Measurements from ENCODE around the gene MTR.
"Not testable (repeated sequence)": the region's sequence is repeated elsewhere in the genome, so short reads cannot be mapped to it uniquely, and the experiment has no call there.

MTR gene

GRCh38 chr1:236834876-236835275, 39.8 kb downstream of the MTR start:
- no peak for DNase-seq

GRCh38 chr1:236835491-236835890, 40.4 kb downstream of the MTR start:
- DNase-seq = no peak

- DNase-seq = no peak
Observed at GRCh38 chr1:236836157-236836556, 41.1 kb downstream of the MTR start.

- no peak for DNase-seq
Observed at GRCh38 chr1:236837115-236837514, 42.0 kb downstream of the MTR start.

GRCh38 chr1:236837897-236838296, 42.8 kb downstream of the MTR start:
- no peak for DNase-seq

GRCh38 chr1:236841341-236841740, 46.2 kb downstream of the MTR start:
- DNase-seq = no peak

GRCh38 chr1:236844499-236845271, 49.6 kb downstream of the MTR start:
- DNase-seq = peak; percentile 53

GRCh38 chr1:236845830-236846229, 50.7 kb downstream of the MTR start:
- DNase-seq = no peak

- no peak for DNase-seq
Observed at GRCh38 chr1:236848274-236848923, 53.3 kb downstream of the MTR start.

GRCh38 chr1:236850077-236850979, 55.2 kb downstream of the MTR start:
- DNase-seq = no peak

- DNase-seq = peak; percentile 62
Observed at GRCh38 chr1:236851871-236852270, 56.8 kb downstream of the MTR start.

- peak; percentile 70 for DNase-seq
Observed at GRCh38 chr1:236853921-236854604, 59.0 kb downstream of the MTR start.

GRCh38 chr1:236854605-236854983, 59.5 kb downstream of the MTR start:
- peak; percentile 83 for DNase-seq

GRCh38 chr1:236856649-236857048, 61.6 kb downstream of the MTR start:
- DNase-seq = not testable (repeated sequence)

GRCh38 chr1:236858165-236858564, 63.1 kb downstream of the MTR start:
- DNase-seq = no peak

GRCh38 chr1:236860101-236860500, 65.0 kb downstream of the MTR start:
- no peak for DNase-seq

GRCh38 chr1:236860674-236861073, 65.6 kb downstream of the MTR start:
- no peak for DNase-seq

GRCh38 chr1:236861560-236862218, 66.6 kb downstream of the MTR start:
- DNase-seq = no peak

- DNase-seq = no peak
Observed at GRCh38 chr1:236862219-236862591, 67.1 kb downstream of the MTR start.

- DNase-seq = no peak
Observed at GRCh38 chr1:236862615-236863211, 67.6 kb downstream of the MTR start.

- no peak for DNase-seq
Observed at GRCh38 chr1:236864211-236864610, 69.1 kb downstream of the MTR start.
